ENCODE results near the gene GTF3A.

The GTF3A gene

GRCh38 chr13:27425918-27426630 is 1.7 kb downstream of the GTF3A start:
- H3K4me1 ChIP-seq (ENCODE audit: insufficient read depth, low read length) = peaks cover 69% of the 10 kb centered on the region
- DNase-seq = peak; percentile 87
- peaks cover 59% of the 10 kb centered on the region for H3K36me3 ChIP-seq (ENCODE audit: insufficient read depth, low read length)
- peak; percentile 80 for ATAC-seq (ENCODE audit: insufficient read depth, low read depth)
- H3K4me2 ChIP-seq (ENCODE audit: insufficient read depth, low read length) = peak overlapping the region; percentile 89
- H3K27me3 ChIP-seq (ENCODE audit: insufficient read depth, low read length, poor library complexity) = no peaks in the 10 kb centered on the region
- peak overlapping the region; percentile 97 for H3K27ac ChIP-seq (ENCODE audit: low read length)
- H3K9me3 ChIP-seq (ENCODE audit: insufficient read depth, low read length, severe bottlenecking) = no peaks in the 10 kb centered on the region
- peaks cover 71% of the 10 kb centered on the region for H3K79me2 ChIP-seq (ENCODE audit: insufficient read depth, low read length)
- peak; percentile 71 for TF ChIP-seq CTCF (IDR thresholded peaks at IDR 0.05; ENCODE audit: borderline replicate concordance, extremely low read depth, low read length, poor library complexity, severe bottlenecking)
- TF ChIP-seq EZH2 (IDR thresholded peaks at IDR 0.05; ENCODE audit: borderline replicate concordance, low read depth, low read length, severe bottlenecking) = no peak
- peak overlapping the region; percentile 96 for H3K9ac ChIP-seq (ENCODE audit: low read depth, low read length)
- H4K20me1 ChIP-seq (ENCODE audit: insufficient read depth, low read length) = peaks cover 36% of the 10 kb centered on the region
- peak overlapping the region; percentile 51 to 87 for H3K4me3 ChIP-seq (ENCODE audit: low read depth in 1 of 2, low read length in 2 of 2)
- H2AFZ ChIP-seq (ENCODE audit: low read depth, low read length) = peak overlapping the region; percentile 41; the same call in 1 of the 2 replicates

- H3K4me3 ChIP-seq (ENCODE audit: low read depth in 1 of 2, low read length in 2 of 2) = peak overlapping the region; percentile 51 to 87; a peak in 3 of 4 replicates
- no peak for DNase-seq
These were observed 3.2 kb downstream of the GTF3A start for GRCh38 chr13:27427641-27428040.

GRCh38 chr13:27428160-27428559 is 3.7 kb downstream of the GTF3A start:
- Histone ChIP-seq H3K4me3 (ENCODE audit: low read depth in 1 of 2, low read length in 2 of 2) (peak overlapping the region in 1 of 2 experiments; percentile 87; a peak in 2 of 4 replicates), H3K79me2 (ENCODE audit: insufficient read depth, low read length) (peaks cover 92% of the 10 kb centered on the region), H2AFZ (ENCODE audit: low read depth, low read length) (no peak overlapping the region), H3K27me3 (ENCODE audit: insufficient read depth, low read length, poor library complexity) (no peaks in the 10 kb centered on the region), H3K4me2 (ENCODE audit: insufficient read depth, low read length) (peak overlapping the region; percentile 89), H3K36me3 (ENCODE audit: insufficient read depth, low read length) (peaks cover 80% of the 10 kb centered on the region), H3K9me3 (ENCODE audit: insufficient read depth, low read length, severe bottlenecking) (no peaks in the 10 kb centered on the region), H3K4me1 (ENCODE audit: insufficient read depth, low read length) (peaks cover 82% of the 10 kb centered on the region), H3K9ac (ENCODE audit: low read depth, low read length) (peak overlapping the region; percentile 96; the same call in 1 of the 2 replicates), H3K27ac (ENCODE audit: low read length) (peak overlapping the region; percentile 97), H4K20me1 (ENCODE audit: insufficient read depth, low read length) (peaks cover 51% of the 10 kb centered on the region)
- TF ChIP-seq CTCF (IDR thresholded peaks at IDR 0.05; ENCODE audit: borderline replicate concordance, extremely low read depth, low read length, poor library complexity, severe bottlenecking) (no peak), EZH2 (IDR thresholded peaks at IDR 0.05; ENCODE audit: borderline replicate concordance, low read depth, low read length, severe bottlenecking) (no peak)
- no peak for ATAC-seq (ENCODE audit: insufficient read depth, low read depth)
- no peak for DNase-seq

More at GRCh38 chr13:27427641-27428040, 3.2 kb downstream of the GTF3A start:
- TF ChIP-seq EZH2 (IDR thresholded peaks at IDR 0.05; ENCODE audit: borderline replicate concordance, low read depth, low read length, severe bottlenecking) (no peak), CTCF (IDR thresholded peaks at IDR 0.05; ENCODE audit: borderline replicate concordance, extremely low read depth, low read length, poor library complexity, severe bottlenecking) (no peak)
- Histone ChIP-seq H3K79me2 (ENCODE audit: insufficient read depth, low read length) (peaks cover 86% of the 10 kb centered on the region), H3K9me3 (ENCODE audit: insufficient read depth, low read length, severe bottlenecking) (no peaks in the 10 kb centered on the region), H2AFZ (ENCODE audit: low read depth, low read length) (no peak overlapping the region), H3K9ac (ENCODE audit: low read depth, low read length) (peak overlapping the region; percentile 96), H3K36me3 (ENCODE audit: insufficient read depth, low read length) (peaks cover 75% of the 10 kb centered on the region), H3K4me1 (ENCODE audit: insufficient read depth, low read length) (peaks cover 80% of the 10 kb centered on the region), H4K20me1 (ENCODE audit: insufficient read depth, low read length) (peaks cover 48% of the 10 kb centered on the region), H3K4me2 (ENCODE audit: insufficient read depth, low read length) (peak overlapping the region; percentile 89), H3K27me3 (ENCODE audit: insufficient read depth, low read length, poor library complexity) (no peaks in the 10 kb centered on the region), H3K27ac (ENCODE audit: low read length) (peak overlapping the region; percentile 97)
- ATAC-seq (ENCODE audit: insufficient read depth, low read depth) = no peak

Measured in DND-41 (cell line).